HG03045 (cell line): ENCODE results near the gene HOXC10.

Experiments used
- ATAC-seq: cut with Tn5 transposase; IDR thresholded peaks from one replicate; pipeline ENCODE4 v1.9.1; 2021; ENCODE audit warnings: mild to moderate bottlenecking, moderate library complexity; ENCODE audit not compliant: unreplicated experiment

The HOXC10 gene

DNA sequence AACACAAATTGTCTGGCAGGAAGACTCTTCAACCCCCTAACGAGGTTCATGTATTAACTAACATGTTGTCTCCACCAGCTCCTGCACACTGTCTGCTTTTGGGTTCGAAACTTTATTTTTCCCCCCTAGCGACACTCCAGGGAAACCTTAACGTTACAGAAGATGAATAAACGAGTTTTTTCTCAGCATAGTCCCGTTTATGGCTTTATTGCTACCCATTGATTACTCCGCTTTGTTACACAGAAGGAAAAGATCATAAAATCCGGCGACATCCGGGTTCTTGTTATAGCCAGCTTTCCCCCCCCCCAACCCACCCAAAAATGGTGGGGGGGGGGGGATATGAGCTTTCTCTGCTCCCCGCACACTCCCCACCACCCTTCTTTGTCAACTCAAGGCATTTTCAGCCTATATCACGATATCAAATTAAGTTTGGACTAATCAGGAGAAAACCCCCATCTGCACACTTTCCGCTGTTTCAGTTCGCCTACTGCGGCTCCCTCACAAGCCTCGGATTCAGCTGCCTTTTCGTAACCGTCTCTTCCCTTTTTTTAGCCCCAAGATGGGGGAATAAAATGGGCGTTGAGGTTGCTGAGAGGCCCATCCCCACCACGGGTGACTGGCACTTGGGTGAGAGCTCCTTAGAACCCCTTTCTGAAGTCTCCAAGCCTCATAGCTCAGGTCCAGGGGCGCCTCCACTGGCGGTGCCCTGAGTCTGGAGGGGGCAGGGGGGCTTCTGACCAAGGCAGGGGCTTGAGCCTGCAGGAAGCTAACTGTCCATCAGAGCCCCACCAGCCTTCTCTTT, 41.9 kb downstream of the HOXC10 start:
- ATAC-seq: no peak

DNA sequence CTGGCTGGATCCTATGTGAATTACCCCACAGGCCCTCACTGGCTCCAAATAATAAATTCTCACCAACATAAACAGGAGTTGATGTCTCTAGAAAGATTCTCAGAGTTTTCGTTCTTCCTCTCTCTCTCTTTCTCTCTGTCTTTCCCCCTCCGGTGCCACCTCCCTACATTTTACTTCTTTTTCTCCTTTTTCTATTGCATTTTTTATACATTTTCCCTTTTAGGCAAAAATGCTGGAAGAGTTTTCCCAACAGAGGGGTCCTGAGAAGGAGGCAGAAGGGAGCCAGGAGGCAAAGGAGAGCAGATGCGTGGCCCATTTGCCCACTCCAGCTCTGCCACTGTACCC, 42.5 kb downstream of the HOXC10 start:
- ATAC-seq: no peak

DNA sequence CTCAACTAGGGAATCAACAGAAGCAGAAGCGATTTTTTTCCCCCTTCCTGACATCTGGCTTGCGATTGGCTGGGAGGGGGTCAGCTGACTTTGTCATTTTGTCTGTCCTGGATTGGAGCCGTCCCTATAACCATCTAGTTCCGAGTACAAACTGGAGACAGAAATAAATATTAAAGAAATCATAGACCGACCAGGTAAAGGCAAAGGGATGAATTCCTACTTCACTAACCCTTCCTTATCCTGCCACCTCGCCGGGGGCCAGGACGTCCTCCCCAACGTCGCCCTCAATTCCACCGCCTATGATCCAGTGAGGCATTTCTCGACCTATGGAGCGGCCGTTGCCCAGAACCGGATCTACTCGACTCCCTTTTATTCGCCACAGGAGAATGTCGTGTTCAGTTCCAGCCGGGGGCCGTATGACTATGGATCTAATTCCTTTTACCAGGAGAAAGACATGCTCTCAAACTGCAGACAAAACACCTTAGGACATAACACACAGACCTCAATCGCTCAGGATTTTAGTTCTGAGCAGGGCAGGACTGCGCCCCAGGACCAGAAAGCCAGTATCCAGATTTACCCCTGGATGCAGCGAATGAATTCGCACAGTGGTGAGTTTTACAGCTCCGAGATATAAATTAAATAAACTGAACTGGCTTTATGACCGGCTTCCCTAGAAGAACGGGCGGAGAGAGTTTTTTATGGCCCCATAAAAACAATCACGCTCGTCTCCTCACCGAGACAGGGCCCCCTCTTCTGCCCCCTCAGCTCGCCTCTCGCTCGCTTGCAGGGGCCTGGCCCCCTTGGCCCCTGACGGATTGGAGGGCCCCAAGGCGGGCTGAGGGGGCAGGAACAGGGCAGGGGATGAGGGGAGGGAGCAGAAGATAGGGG, 43.6 kb downstream of the HOXC10 start, which contains the start of gene HOXC6:
TSS of gene HOXC6 (plus strand) at position 127 of the 888 bp plus-strand sequence. CDS start at position 209, 82 bp downstream.
- no peak for ATAC-seq

DNA sequence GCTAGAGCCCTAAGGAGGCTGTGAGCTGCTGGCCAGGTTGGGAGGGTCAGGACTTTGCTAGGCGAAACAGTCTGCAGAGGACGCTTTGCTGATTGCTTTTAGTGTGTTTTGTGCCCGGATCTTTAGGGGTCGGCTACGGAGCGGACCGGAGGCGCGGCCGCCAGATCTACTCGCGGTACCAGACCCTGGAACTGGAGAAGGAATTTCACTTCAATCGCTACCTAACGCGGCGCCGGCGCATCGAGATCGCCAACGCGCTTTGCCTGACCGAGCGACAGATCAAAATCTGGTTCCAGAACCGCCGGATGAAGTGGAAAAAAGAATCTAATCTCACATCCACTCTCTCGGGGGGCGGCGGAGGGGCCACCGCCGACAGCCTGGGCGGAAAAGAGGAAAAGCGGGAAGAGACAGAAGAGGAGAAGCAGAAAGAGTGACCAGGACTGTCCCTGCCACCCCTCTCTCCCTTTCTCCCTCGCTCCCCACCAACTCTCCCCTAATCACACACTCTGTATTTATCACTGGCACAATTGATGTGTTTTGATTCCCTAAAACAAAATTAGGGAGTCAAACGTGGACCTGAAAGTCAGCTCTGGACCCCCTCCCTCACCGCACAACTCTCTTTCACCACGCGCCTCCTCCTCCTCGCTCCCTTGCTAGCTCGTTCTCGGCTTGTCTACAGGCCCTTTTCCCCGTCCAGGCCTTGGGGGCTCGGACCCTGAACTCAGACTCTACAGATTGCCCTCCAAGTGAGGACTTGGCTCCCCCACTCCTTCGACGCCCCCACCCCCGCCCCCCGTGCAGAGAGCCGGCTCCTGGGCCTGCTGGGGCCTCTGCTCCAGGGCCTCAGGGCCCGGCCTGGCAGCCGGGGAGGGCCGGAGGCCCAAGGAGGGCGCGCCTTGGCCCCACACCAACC, 44.8 kb downstream of the HOXC10 start:
- ATAC-seq: no peak

DNA sequence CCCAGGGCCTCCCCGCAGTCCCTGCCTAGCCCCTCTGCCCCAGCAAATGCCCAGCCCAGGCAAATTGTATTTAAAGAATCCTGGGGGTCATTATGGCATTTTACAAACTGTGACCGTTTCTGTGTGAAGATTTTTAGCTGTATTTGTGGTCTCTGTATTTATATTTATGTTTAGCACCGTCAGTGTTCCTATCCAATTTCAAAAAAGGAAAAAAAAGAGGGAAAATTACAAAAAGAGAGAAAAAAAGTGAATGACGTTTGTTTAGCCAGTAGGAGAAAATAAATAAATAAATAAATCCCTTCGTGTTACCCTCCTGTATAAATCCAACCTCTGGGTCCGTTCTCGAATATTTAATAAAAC, 45.5 kb downstream of the HOXC10 start:
- no peak for ATAC-seq

DNA sequence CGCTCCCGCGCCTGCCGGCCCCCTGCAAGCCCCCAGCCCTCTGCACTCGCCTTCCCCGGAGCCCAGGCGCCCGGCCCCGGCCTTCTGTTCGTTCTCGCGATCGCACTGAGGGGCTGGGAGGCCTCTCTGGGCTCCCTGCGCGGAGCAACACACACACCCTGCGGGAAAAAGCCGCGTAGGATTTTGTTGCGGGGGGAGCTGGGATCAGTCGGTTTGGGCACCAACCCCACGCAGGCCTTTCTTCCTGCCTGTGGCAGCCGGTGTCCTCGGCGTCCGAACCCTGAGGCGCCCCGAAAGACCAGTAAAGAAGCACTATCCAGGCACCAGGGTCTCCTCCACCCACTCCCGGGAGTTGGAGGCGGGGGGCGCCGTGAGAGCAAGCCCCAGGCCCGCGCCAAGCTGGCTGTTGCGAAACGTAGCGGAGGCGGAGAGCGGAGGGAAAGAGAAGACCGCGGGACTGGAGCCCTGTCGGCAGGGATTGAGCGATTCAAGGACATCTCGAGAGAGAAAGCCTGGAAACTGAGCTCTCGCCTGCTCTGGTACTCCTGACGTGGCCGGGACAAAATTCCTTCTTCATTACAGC, 46.0 kb downstream of the HOXC10 start:
- ATAC-seq: no peak

DNA sequence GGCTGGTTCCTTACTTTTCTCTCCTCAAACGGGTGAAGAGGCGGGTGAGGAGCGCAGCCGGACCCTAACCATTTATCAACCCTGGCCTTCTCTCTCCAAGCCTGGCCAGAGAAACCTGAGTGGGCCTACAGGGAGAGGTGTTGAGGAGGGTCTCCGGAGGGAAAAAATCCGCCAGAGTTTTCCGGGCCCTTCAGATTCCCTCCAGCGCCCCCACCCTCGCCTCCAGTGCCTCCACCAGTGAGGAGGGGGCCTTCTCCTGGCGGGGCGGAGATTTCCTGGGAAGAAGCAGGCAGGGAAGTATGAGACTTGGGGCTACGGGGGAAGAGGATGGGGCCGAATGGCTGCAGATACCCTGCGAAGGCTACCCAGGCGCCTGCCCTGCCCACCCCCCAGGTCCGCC, 46.5 kb downstream of the HOXC10 start:
- no peak for ATAC-seq

DNA sequence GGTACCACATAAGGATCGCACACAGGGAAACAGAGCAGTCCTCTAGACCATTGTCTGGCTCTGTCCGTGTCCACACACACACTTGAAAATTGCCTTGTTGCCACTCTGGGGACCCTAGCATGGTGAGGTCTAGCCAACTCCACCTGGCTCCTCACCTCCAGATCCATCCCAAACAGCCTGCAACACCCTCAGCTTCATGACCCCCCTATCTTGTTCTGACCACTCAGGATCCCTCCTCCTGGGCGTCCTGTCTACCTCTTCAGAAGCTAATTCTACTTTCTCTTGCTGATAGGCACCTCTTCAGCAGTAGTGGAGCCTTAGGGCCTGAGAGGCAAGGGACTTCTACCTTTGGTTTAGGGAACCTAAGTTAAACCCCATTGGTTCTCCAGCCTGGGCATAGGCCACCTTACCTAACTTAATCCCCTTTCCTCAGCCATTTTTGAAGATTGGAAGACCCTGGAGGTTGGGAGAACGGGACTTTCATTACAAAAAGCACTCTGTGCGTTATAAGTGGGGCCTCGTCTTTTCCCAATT, 47.2 kb downstream of the HOXC10 start:
- no peak for ATAC-seq

DNA sequence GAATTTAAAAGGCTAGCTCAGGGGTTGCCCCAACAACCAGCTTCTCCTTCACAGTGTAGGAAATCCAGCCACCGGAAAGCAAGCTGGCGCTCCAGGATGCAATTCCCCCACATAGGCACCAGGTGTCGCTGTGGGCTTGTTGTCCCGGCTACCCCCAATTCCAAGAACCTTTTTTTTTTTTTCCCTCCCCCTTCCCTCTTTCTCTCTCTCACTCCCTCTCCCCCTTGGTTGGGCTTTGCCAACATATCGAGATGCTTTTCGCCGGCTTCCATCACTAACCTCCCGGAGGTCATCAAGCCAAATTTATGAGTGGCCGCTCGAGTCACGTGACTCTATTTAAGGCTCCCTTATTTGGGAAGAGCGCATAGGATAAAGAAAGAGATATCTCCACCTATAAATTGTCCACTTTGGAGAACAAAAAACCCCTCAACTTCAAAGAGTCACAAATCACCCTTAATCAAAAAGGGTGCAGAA, 47.7 kb downstream of the HOXC10 start, which contains the start of gene HOXC5:
TSS of gene HOXC5 (plus strand) at position 424 of the 474 bp plus-strand sequence. CDS start 73 bp downstream, outside the sequence.
- no peak for ATAC-seq

DNA sequence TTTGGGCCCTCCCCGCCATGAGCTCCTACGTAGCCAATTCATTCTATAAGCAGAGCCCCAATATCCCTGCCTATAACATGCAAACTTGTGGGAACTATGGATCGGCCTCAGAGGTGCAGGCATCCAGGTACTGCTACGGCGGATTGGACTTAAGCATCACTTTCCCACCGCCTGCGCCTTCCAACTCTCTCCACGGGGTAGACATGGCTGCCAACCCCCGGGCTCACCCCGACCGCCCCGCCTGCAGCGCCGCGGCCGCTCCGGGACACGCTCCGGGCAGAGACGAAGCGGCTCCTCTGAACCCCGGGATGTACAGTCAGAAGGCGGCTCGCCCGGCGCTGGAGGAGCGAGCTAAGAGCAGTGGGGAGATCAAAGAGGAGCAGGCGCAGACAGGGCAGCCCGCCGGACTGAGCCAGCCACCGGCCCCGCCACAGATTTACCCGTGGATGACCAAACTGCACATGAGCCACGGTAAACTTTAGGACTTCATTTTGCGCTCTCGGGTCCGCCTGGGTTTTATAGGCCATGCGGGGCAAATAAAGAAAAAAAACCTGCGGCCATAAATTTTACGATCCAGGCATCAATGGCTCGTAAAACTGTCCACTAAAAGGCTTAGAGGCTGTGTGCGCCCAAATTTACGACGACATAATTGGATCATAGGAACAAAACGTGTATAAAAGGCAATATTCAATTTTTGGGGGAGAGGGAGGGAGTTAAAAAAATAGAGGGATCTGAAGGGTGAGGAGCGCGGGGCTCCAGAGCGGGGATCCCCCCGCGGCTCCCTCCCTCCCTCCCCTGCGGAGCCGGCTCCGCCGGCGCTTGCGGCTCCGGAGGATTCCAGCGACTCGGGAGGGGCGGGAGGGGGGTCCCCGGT, 48.4 kb downstream of the HOXC10 start:
- no peak for ATAC-seq

DNA sequence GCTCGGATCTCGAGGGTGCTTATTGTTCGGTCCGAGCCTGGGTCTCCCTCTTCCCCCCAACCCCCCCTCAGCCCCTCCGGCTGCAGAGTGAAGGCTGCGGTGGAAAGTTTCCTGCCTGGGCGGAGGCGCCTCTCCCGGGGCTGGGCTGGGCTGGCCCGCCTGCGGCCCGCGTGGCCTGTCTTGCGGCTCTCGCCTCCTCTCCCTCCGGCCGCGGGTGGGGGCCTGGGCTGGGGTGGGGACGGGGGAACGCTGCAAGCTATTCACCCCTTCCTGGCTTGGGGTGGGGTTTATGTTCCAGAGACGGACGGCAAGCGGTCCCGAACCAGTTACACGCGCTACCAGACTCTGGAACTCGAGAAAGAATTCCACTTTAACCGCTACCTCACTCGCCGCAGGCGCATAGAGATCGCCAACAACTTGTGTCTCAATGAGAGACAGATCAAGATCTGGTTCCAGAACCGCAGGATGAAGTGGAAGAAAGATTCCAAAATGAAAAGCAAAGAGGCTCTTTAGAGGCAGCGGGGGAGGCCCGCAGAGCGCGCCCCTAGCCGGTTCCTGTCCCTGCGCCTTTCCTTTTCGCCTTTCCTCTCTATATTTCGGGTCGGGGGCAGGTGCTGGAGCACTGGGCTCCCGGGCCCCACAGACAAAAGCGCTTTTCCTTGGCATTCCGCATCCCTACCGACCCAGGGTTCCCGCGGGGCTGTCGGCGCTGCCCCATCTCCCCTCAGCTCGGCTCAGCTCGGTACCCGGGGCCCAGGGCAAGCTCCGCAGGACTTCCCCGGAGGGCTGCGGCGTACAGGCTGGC, 49.2 kb downstream of the HOXC10 start:
- ATAC-seq: no peak

DNA sequence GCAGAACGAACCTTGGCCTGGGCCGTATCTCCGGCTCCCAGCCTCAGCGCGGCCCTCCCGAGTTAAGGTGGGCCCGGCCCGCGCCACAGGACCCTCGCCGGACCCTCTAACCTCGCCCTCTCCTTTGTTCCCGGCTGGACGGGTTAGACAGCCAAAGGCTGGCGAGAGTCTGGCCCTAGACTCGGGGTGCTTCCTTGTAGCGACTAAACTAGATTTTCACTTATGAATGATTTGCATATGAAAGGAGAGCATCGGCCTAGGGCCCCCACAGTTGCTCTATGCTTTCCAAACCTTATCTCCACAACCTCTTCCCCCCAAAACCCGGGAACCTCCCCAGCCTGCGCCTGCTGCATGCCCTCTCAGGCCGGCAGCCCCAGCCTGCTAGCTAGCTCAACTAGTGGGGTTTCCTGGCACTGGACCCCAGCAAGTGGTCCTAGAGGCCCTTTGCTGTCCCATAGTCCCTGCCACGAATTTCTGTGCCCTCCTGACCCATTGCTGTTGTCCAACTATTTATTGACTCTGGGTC, 49.9 kb downstream of the HOXC10 start:
- no peak for ATAC-seq

DNA sequence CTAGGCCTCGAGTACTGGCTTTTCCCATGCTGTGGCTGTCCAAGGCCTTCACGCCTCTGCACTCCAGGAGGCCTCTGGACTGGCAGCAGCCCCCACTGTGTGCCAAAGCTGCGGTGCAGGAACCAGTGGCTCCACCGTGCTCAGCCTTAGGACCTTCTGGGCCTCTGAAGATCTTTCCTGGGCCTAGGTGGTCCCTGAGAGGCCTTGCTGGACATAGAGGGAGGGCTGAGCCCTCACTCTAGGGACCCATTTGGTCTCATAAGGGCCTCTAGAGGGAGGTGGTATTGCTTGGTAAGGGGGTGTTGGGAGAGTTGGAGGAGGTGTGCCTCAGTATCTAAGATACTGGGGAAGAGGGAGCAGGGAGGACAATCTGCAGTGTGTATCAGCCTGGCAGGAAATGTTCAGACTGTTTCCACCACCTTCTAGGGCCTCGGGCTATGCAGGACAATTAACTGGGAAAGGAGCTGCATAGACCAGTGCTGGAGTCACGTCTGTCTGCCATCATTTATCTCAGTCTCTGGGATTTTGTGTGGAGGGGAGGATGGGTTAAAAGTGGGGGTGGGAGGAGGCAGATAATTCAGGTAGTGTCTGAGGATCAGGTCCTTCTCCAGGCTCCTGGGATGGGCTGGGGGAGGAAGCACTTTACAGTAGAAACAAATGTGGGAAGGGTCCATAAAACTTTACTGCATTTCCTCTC, 50.8 kb downstream of the HOXC10 start:
- ATAC-seq: no peak

DNA sequence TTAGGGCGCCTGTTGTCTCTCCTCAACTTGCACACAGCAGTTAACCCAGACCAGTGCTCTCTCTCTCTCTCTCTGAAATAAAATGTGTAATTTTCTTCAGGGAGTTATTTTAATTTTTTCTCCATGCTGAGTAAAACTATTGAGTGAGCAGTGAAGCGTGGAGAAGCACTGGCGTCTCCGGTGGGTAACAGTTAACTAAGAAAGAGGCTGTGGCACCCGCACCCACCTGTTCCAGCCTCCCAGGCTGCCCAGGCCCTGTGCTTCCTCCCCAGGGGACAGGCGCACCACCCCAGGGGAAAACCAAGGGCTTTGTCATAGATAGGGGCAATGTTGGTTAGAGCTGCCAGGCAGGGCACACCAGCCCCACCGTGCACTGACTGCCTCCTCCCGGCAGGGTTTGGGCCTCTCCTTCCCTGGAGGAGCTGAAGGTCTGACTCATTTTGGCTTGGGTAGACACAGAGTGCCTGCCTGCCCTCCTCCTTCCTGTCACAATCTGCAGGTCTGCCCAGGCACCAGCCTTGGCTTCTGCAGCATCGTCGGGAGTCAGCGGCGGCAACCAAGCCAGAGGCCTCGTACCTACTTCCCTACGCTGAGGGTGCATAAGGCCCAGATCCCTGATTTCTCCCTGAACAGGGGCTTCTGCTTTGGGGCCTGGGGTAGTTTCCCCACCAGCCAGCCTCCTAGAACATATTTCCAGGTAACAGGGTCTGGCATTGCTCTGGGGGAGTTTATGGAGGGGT, 51.8 kb downstream of the HOXC10 start:
- no peak for ATAC-seq

DNA sequence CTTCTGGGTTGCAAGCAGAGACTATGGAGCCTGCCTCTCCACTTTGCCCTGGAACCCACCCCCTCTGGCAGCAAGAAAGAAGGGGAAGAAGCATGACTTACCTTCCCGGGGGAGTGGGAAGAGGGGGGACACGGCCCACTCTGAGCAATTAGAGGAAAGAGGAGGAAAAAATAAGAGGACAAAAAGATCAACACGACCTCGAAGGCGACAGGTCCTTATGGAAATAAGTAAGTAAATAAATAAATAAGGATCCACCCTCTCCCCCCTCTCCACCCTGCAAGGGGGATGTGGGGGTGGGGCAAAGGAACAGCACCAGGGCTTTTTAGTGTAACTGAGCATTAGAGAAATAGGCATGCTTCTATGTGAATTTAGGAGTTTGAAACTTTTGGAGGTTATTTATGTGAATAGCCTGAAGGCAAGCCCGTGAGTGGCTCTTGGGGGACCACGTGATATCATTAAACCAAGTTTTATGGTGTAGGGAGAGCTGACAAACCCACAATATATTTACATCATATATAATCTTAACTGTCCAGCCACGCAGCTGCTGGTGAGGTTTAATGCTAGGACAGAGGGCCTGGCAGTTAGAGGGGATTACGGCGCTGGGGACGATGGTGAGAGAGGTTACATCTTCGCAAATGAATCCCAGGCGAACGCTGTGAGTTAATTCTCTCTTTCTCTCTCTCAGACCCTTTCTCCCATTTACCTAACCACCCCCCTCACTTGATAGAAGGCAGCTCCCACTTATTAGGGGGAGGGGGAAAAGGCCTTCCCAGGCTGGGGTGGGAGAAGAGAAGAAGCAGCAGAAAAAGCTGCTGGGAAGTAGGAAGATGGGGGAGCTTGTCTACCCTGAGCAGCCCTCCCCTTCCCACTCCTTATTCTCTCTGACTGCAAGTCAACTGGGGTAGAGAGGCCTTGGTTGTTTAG, 52.7 kb downstream of the HOXC10 start:
- no peak for ATAC-seq
